Left forelimb (tissue), 1 donor: ENCODE results near the gene GMPR.
"Not testable (repeated sequence)": the region's sequence is repeated elsewhere in the genome, so short reads cannot be mapped to it uniquely, and the experiment has no call there.

Experiments used
- DNase-seq: peaks from one replicate; pipeline ENCODE4 v3.0.0-alpha.2; 2018; ENCODE audit warnings: low spot score

GMPR gene

GRCh38 chr6:16248271-16248853 is 10.0 kb downstream of the GMPR start:
- no peak for DNase-seq

- no peak for DNase-seq
These were observed 11.6 kb downstream of the GMPR start for GRCh38 chr6:16249971-16250370.

- DNase-seq: no peak
These were observed 13.3 kb downstream of the GMPR start for GRCh38 chr6:16251706-16252105.

GRCh38 chr6:16252686-16253299 is 14.4 kb downstream of the GMPR start:
- DNase-seq: no peak

GRCh38 chr6:16253399-16254144 is 15.2 kb downstream of the GMPR start:
- no peak for DNase-seq

- DNase-seq: no peak
These were observed 16.1 kb downstream of the GMPR start for GRCh38 chr6:16254535-16254934.

GRCh38 chr6:16256781-16257180 is 18.4 kb downstream of the GMPR start:
- no peak for DNase-seq

GRCh38 chr6:16257999-16258708 is 19.8 kb downstream of the GMPR start:
- no peak for DNase-seq

- no peak for DNase-seq
These were observed 20.3 kb downstream of the GMPR start for GRCh38 chr6:16258709-16259075.

GRCh38 chr6:16259604-16260003 is 21.2 kb downstream of the GMPR start:
- DNase-seq: not testable (repeated sequence)

GRCh38 chr6:16260602-16261001 is 22.2 kb downstream of the GMPR start:
- DNase-seq: not testable (repeated sequence)

GRCh38 chr6:16262773-16263172 is 24.4 kb downstream of the GMPR start:
- not testable (repeated sequence) for DNase-seq

GRCh38 chr6:16263464-16264099 is 25.2 kb downstream of the GMPR start:
- DNase-seq: not testable (repeated sequence)

GRCh38 chr6:16264785-16265184 is 26.4 kb downstream of the GMPR start:
- DNase-seq: no peak

- DNase-seq: no peak
These were observed 27.3 kb downstream of the GMPR start for GRCh38 chr6:16265351-16266341.

- DNase-seq: no peak
These were observed 29.3 kb downstream of the GMPR start for GRCh38 chr6:16267428-16268263.

- DNase-seq: not testable (repeated sequence)
These were observed 31.2 kb downstream of the GMPR start for GRCh38 chr6:16269442-16270070.

- no peak for DNase-seq
These were observed 31.9 kb downstream of the GMPR start for GRCh38 chr6:16270178-16270794.

GRCh38 chr6:16271428-16271827 is 33.0 kb downstream of the GMPR start:
- no peak for DNase-seq
